ENCODE results near the gene TBC1D19.

The TBC1D19 gene

DNA sequence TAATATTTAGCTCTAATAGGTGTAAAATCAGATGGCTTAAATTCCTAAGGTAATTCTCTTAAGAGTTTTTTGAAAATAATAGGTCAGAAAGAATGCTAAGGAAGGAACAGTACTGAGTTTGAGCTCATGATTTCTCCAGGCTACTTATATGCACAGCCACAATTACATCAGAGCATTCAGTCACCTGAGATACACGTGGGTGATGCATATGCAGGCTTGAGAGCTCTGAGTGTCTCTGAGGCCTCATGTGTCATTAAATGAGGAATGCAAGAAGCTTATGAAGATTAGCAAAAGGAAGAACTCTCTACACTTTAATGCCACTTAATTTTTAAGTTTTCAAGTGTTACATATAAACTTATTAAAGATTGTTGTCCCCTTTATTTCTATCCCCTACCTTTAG, 152.7 kb downstream of the TBC1D19 start:
- no peak for DNase-seq (ENCODE audit: low read depth)

DNA sequence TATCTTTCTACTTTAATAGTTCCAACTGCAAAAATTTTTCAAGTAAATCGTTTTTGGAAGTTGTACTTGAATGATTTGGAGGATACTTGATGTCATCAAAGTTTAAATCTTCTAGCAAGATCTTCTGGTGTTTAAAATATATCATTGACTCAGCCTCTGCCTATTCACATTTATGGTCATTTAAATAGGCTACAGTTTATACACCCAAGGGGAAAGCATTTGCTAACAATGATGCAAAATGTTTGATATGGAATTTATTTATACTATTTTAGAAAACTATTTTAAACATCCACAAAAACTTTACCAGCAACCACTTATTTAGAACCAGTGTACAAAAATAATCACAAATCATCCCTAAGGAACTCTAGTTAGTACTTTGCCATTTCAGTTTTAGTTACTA, 153.5 kb downstream of the TBC1D19 start:
- DNase-seq (ENCODE audit: low read depth), result no peak

DNA sequence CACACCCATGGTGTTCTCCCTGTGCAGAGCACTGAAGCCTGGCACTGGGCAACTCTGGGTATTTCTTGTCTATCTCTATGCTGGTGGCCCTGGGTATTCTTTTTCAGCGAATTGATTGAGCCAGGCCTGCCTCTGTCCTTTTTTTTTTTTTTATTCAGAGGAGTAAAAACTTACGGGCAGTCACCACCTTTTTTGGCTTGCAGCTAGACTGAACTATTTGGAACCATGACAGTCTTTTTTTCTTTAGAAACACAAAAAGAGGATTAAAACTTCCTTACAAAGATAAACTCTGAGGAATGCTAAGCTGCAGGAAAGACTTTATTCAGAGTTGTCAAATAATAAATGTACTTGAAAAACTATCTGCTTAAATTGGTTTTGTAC, 157.6 kb downstream of the TBC1D19 start:
- DNase-seq (ENCODE audit: low read depth), result no peak

DNA sequence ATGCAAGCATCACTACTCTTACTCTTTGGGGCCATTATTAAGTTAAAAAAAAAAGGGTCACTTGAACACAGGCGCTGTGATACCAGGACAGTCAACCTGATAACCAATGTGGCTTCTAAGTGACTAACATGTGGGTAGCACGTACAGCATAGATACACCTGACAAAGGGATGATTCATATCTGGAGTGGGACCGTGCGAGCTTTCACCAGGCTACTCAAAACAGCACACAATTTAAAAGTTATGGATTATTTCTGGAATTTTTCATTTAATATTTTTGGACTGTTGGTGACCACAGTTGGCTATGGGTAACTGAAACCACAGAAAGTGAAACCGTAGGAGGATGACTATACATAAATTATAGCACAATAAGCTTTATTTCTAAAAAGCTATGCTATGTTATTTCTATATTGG, 162.9 kb downstream of the TBC1D19 start:
- DNase-seq (ENCODE audit: low read depth), result no peak

DNA sequence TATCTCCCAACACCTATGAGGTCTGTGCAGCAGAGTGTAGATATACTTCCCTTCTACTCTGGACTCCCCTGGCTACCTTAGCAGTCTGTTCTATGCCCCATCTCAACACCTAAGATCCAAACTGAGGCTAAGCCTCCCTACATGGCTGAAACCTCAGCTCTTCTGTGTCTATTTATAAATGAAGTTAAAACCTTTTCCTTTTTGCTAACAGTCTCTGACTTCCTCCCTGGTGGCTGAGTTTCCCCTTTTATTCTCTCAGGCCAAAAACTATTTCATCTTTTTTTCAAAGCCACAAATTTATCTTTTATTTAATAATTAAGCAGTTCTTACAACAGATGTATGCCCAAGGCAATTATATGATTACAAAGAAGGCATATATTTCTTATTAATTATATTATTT, 164.9 kb downstream of the TBC1D19 start:
- no peak for DNase-seq (ENCODE audit: low read depth)

DNA sequence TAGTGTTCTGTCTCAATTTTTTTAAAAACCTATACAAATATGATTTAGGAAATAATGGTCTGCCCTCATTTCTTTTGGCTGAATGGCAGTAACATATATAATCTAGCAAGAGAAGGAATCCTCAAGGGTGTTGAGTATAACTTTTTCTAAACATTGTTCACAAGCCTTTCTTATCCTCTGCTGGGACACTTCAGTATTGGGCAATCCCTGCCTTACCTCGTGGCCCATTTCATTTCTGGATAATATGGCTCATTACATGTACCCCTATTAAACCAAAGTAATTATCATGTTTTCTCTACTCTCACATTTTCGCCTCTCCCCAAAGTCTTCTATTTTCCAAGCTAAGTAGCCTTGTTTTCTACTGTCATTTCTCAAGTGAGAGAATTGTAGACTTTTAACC, 166.0 kb downstream of the TBC1D19 start:
- DNase-seq (ENCODE audit: low read depth), result no peak

- no peak for DNase-seq (ENCODE audit: low read depth)
Measured at GRCh38 chr4:26751004-26751403, 167.1 kb downstream of the TBC1D19 start.

- no peak for DNase-seq (ENCODE audit: low read depth)
Measured at GRCh38 chr4:26751838-26752237, 168.0 kb downstream of the TBC1D19 start.

DNA sequence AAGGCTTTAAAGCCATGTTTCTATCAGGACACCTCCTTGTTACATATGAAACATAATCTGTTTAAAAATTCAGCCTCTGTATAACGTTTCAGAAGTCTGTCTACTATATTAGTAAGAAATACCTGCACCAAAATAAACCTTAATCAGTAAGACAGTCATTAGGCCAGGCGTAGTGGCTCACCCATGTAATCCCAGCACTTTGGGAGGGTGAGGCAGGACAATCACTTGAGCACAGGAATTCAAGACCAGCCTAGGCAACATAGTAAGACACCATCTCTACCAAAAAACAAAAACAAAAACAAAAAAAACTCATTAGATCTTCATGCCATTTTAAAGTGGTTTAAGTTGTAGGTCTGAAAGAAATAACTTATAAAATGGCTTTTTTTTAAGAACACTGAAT, 169.3 kb downstream of the TBC1D19 start:
- DNase-seq (ENCODE audit: low read depth), result no peak

DNA sequence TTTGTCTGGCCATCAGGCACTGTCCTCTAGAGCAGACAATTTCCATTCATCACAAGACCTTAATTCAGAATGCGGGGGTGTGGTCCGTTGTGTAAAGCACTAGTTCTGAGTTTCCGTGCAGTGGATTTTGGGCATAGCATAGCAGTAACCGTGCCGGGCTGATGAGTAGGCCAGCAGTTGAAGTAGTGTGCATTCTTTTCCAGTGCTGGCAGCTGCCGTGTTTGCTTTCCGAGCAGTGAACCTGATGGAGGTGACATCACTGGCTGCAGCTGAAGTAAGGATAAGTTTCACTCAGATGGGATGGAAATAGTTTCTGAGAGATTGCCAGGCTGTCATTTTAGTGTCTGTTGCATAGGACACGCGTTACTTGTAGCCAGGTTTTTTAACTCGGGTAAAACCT, 169.7 kb downstream of the TBC1D19 start:
- DNase-seq (ENCODE audit: low read depth), result no peak

DNA sequence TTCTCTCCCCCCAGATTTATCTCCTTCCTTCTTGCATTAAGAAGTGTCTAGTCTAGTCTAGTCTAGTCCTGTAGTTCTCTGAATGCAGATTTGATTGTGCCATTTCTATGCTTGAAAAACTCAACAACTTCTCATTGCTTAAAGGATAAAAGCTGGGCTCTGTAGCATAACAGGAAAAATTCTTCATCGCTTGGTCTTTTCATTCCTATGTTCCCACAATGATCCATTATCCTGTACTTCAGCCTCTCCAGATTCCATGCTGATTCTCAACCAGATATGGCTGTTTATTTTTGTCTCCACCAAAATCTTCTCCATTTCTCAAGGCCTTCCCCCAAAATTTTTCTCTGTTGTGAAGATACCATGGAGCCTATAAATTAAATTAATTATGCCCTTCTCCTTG, 173.9 kb downstream of the TBC1D19 start:
- no peak for DNase-seq (ENCODE audit: low read depth)

DNA sequence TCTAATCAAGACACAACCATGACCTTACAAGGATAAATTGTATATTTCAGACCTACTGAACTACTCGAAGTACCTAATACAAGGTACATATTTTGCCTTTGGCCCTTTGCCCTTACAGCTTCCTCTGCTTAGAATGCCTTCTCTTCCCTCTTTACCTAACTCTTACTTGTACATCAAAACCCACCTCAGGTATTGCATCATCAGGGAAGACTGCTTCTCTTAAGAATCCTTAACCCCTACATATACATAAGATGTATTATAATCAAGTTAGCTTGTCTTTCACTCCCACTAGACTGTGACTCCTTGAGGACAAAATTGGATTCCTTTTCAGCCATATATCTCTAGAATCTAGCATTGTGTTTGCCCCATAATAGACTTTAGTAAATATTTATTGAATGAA, 175.0 kb downstream of the TBC1D19 start:
- no peak for DNase-seq (ENCODE audit: low read depth)

- no peak for DNase-seq (ENCODE audit: low read depth)
Measured at GRCh38 chr4:26762650-26763049, 178.8 kb downstream of the TBC1D19 start.

DNA sequence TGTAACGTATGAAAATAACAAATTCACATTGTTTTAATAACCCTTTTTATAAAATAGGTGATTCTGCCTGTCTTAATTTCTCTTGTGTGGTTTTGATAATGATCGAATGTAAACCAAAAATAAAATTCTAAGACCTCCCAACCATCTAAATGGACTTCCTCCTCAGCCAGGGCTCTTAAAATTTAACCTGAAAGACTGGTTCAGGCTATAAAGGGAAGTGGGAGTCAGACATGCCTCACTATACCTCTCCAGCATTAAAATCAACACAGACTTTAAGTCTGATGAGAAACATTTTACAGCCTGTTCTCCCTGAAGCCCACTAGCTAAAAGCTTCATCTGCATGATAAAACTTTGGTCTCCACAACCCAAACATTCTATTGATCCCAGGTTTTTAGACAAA, 179.2 kb downstream of the TBC1D19 start:
- DNase-seq (ENCODE audit: low read depth), result no peak

DNA sequence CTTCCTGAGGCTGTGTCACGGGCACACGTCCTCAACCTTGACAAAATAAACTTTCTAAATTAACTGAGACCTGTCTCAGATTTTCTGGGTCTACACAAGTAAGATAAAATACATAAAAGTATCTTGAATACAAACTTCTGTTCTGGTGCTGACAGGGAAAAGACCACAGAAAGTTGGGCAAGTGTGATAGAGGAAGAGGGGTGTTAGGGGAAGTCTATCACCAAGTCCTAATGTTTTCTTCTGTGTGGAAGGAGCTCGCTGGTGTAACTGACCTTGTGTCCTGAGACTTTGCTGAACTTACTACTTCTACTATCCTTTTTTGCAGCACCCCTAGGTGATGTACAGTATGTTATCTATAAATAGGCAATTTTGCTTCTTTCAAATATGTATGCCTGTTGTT, 179.8 kb downstream of the TBC1D19 start:
- no peak for DNase-seq (ENCODE audit: low read depth)

GRCh38 chr4:26764231-26764630, 180.3 kb downstream of the TBC1D19 start:
- no peak for DNase-seq (ENCODE audit: low read depth)

GRCh38 chr4:26765515-26765914, 181.6 kb downstream of the TBC1D19 start:
- DNase-seq (ENCODE audit: low read depth), result no peak

- DNase-seq (ENCODE audit: low read depth), result no peak
Measured at GRCh38 chr4:26766141-26766540, 182.3 kb downstream of the TBC1D19 start.

DNA sequence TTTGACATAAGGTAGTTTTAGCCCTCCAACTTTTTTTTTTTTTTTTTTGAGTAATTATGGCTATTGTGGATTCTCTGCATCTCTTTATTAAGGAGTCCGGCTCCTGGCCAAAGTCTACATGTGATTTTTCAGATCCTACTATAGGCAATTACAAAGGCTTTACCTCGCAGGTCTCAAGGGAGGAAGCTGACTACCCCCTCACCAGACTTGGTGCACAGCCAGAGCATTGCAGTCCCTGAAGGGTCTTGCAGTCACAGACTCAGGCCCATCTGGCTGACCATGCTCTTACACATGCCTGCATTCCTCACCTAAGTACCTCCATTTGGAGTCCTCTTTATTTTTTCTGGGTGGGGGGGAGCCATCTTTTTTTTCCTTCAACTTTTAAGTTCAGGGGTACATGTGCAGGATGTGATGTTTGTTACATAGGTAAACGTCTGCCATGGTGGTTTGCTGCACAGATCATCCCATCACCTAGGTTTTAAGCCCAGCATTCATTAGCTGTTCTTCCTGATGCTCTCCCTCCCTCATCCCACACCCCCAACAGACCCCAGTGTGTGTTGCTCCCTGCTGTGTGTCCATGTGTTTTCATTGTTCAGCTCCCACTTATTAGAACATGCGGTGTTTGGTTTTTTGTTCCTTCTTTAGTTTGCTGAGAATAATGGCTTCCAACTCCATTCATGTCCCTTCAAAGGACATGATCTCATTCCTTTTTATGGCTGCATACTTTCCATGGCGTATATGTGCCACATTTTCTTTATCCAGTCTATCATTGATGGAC, 188.4 kb downstream of the TBC1D19 start:
- no peak for DNase-seq (ENCODE audit: low read depth)

GRCh38 chr4:26779224-26779623, 195.3 kb downstream of the TBC1D19 start:
- no peak for DNase-seq (ENCODE audit: low read depth)

DNA sequence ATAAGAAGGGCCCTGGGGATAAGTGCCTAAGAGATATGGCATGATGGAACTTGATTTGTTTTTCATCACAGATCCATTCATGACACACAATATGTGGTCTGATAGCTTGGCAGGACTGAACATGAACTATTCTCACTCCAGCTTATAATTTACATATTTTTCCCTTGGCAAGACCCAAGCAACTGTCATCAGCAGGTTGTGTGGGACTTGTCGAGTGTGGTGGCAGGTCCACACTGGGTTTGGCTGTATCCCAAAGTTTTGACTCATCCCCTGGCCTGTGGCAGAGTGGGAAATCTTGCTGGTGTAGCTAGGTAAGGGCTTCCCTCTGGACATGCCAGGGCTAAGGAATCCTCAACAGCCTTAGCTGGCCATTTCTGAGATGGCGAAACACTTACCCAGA, 195.8 kb downstream of the TBC1D19 start:
- DNase-seq (ENCODE audit: low read depth), result no peak

- no peak for DNase-seq (ENCODE audit: low read depth)
Measured at GRCh38 chr4:26780539-26780938, 196.7 kb downstream of the TBC1D19 start.

DNA sequence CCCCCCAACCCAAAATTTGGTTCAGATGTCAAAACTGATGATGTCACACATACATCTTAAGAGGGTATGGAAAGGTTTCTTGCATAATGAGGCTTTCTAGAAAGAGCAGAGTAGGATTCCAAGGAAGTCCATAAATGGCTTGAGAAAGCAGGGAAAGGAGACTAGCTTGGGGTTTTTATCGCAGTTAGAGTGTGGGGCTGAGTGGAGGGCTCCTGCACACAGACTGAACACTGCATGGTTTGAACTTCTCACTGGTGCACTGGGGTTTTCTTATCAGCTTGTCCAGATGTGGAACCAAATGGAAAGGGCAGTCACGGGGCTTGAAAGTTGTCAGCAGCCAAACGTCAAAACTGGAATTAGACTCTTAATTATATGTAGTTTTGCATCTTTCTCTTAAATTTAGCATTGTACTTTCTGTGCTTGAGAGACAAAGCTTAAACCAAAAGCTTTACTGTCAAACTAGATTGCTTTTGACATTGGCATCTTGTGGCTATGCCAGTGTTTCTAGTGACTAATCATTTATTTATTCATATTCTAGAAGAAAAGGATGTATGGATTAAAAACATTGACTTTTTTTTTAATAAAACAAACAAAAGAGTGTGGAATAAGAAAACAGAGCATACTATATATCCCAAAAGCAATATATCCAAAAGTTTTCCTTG, 198.4 kb downstream of the TBC1D19 start:
- no peak for DNase-seq (ENCODE audit: low read depth)

DNA sequence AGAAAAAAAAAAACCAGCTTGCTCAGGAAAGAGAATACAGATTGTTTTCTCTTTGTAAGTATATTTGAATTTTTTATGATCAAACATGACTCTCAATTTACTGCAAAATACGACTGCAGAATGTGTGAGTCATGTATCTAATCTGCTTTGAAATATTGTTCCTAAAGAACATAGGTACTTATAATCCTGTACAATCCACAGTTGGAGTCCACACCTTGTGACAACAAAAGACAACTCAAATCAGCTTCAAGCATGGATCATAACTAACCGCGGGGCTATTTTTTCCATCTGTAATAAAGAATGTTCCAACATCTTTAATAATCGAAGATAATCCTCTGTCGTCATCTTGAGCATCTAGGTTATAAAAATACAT, 198.9 kb downstream of the TBC1D19 start:
- no peak for DNase-seq (ENCODE audit: low read depth)

Data from stimulated activated CD8-positive, alpha-beta memory T cell treated with anti-CD3 and anti-CD28 coated beads, Interleukin-12 subunit alpha, Interleukin-12 subunit beta, amount 100 ng/mL, for 1 hour (primary cell).